ENCODE results near the gene KLHL6.
"Not testable (repeated sequence)": the region's sequence is repeated elsewhere in the genome, so short reads cannot be mapped to it uniquely, and the experiment has no call there.

Gene KLHL6

DNA sequence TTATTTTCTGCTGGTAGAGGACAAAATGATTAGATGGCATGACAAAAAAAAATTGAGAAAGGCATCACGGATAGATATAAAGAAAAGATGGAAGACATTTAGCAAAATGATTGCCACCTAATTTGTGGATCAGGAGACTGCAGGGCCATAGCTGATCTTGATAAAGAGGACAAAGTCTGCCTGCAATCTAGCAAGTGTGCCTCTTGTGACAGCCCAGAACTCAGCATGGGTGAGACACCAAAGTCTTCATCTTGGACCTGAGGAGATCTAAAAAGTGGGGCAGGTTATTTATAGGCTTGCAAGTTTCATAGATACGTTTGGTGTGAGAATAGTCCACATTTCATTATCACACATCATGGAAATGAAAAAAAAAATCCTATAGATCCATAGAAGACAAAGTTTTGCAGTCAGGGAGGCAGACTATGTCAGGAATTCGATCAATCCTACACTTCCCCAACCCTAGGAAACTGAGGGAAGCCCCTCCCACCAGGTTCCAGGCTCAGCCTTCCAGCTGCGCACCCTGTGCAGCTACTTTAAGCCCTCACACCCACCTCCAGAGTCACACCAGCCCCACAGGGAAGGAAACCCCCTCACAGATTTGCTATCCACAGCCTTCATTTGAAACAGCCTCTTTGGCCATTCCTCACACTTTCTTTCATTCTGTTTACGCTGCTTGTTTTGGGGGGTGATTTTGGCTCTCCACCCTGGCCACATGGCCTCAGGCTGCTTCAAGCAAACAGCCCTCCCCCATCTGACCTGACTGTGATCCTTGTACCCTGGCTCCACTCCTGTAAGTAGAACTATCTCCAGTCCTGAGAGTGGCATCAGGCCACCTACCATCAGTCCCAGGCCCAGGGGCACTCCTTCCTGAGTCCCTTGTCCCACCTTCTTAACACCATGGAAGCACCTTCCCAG lies 28.1 kb upstream of the KLHL6 start:
- H3K27ac ChIP-seq (ENCODE audit: low read depth, low read length) = no peak overlapping the region
- no peaks in the 10 kb centered on the region for H3K27me3 ChIP-seq (ENCODE audit: insufficient read depth, low read length)
- no peaks in the 10 kb centered on the region for H3K9me3 ChIP-seq (ENCODE audit: insufficient read depth, low read depth, low read length)
- no peaks in the 10 kb centered on the region for H3K36me3 ChIP-seq (ENCODE audit: insufficient read depth, low read length)
- 78% methylated on average over 4 of the region's 5 CpGs for WGBS
- no peak overlapping the region for H3K4me3 ChIP-seq (ENCODE audit: low read length)
- H3K4me1 ChIP-seq (ENCODE audit: insufficient read depth, low read length) = peaks cover 10% of the 10 kb centered on the region
- no peak overlapping the region for H3K9ac ChIP-seq (ENCODE audit: low read depth, low read length)

DNA sequence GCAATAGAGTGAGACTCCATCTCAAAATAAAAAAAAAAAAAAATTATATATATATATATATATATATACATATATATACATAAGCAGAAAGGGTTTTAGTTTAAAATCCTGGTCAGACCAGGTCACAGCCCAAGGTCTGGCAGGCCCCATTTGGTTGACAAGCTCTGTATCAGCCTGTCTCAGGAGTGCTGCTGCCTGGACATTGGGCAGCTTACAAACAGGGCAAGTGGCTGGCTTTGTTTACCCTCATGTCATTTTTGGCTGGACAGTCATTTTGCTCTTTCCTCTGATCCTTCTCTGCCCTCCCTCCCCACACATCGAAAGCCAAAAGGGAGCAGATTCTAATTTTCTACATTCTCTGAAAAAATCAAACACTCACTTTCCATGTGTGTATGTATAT lies 26.7 kb upstream of the KLHL6 start:
- Histone ChIP-seq H3K27ac (ENCODE audit: low read depth, low read length) (no peak overlapping the region), H3K36me3 (ENCODE audit: insufficient read depth, low read length) (no peaks in the 10 kb centered on the region), H3K4me1 (ENCODE audit: insufficient read depth, low read length) (peaks cover 10% of the 10 kb centered on the region), H3K9ac (ENCODE audit: low read depth, low read length) (no peak overlapping the region), H3K27me3 (ENCODE audit: insufficient read depth, low read length) (no peaks in the 10 kb centered on the region), H3K9me3 (ENCODE audit: insufficient read depth, low read depth, low read length) (no peaks in the 10 kb centered on the region), H3K4me3 (ENCODE audit: low read length) (no peak overlapping the region)
- 73% methylated on average over 1 of the region's 1 CpG for WGBS

DNA sequence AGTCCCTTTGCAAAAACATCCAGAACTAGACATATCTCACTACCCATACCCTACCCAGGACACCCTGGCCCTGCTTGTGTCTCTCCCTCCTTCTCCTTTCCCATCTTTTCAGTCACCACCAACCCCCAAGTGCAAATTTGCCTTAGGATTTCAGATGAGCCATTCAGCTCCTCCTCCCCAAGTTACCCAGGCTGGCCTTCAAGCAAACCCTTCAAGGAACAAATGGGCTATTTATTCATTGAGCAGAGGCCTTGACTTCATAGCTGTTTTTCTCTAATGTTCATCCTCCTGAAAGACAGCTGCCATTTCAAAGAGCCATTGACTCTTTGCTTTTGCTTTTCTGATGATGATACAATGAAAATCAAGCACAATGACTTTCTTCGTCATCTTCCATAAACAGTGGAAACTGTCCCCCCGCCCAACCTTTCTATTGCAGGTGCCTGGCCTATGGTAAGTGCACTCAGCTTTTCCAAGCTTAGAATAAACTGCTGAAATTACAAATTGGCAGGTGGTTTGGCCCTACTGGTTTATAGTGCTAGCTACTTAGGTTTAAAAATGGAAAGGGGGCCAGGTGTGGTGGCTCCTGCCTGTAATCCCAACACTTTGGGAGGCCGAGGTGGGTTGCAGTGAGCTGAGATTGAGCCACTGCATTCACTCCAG lies 26.1 kb upstream of the KLHL6 start:
- peaks cover 11% of the 10 kb centered on the region for H3K4me1 ChIP-seq (ENCODE audit: insufficient read depth, low read length)
- no peak overlapping the region for H3K9ac ChIP-seq (ENCODE audit: low read depth, low read length)
- H3K4me3 ChIP-seq (ENCODE audit: low read length) = no peak overlapping the region
- no peaks in the 10 kb centered on the region for H3K9me3 ChIP-seq (ENCODE audit: insufficient read depth, low read depth, low read length)
- H3K27ac ChIP-seq (ENCODE audit: low read depth, low read length) = no peak overlapping the region
- WGBS = 87% methylated on average over 3 of the region's 3 CpGs
- no peaks in the 10 kb centered on the region for H3K36me3 ChIP-seq (ENCODE audit: insufficient read depth, low read length)
- H3K27me3 ChIP-seq (ENCODE audit: insufficient read depth, low read length) = no peaks in the 10 kb centered on the region

DNA sequence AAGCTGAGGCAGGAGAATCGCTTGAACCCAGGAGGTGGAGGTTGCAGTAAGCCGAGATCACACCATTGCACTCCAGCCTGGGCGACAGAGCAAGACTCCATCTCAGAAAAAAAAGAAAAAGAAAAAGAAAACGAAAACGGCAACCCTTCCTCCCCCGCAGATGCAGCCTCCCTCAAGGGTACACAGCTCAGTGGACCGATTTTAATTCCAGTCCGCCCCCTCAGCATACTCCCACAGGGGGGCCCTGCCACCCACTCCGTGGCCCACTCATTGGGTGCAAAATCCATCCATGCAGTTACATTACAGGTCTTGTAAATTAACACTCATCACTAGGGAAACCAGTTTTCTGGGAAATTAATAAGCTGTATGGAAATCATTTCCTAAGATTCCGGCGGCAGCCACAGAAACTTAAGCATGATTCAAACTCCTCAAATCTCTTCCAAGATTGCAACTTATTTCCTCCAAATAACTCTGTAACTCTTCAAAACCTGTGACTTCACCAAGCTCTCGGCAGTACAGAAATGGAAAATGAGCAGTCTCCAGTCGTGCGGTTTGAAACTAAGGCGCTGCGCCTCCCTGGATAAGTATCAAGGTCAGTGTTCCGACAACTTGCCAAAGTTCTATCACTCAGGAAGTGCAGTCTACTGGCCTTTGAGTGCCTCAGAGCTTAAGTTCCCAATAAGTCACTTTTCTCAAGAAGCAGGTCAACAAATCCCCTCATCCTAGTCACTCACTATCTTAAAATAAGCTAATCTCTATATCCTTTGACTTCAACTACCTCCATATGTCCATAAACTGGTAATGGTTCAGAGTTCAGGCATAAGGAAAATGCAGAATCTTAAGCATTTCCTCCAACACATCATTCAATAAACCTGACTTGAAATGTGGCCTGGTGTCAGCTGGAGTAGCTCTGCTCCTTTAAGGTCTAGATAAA lies 24.7 kb upstream of the KLHL6 start:
- Histone ChIP-seq H3K4me1 (ENCODE audit: insufficient read depth, low read length) (peaks cover 17% of the 10 kb centered on the region), H3K27ac (ENCODE audit: low read depth, low read length) (no peak overlapping the region), H3K4me3 (ENCODE audit: low read length) (no peak overlapping the region), H3K9me3 (ENCODE audit: insufficient read depth, low read depth, low read length) (no peaks in the 10 kb centered on the region), H3K27me3 (ENCODE audit: insufficient read depth, low read length) (no peaks in the 10 kb centered on the region), H3K36me3 (ENCODE audit: insufficient read depth, low read length) (no peaks in the 10 kb centered on the region), H3K9ac (ENCODE audit: low read depth, low read length) (no peak overlapping the region)
- 94% methylated on average over 17 of the region's 17 CpGs for WGBS

DNA sequence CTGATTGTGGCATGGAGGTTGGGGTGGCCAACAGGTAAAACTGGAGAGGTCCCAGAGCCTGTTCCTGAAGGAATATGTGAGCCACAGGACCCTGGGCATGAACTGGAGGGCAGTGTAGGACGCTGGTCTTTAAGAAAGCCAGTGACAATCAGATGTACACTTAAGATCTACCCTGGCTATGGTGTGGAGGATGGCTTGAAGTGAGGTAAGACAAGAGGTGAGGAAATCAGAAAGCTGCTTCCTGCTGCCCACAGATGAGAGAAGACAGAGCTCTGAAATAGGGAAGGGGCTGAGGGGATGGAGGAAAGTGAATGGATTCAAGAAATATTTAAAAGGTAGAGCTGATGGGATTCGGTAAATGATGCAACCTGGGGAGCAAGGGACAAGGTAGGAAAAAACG lies 22.7 kb upstream of the KLHL6 start:
- Histone ChIP-seq H3K36me3 (ENCODE audit: insufficient read depth, low read length) (no peaks in the 10 kb centered on the region), H3K4me3 (ENCODE audit: low read length) (no peak overlapping the region), H3K27ac (ENCODE audit: low read depth, low read length) (no peak overlapping the region), H3K9ac (ENCODE audit: low read depth, low read length) (no peak overlapping the region), H3K4me1 (ENCODE audit: insufficient read depth, low read length) (peaks cover 10% of the 10 kb centered on the region; the same call in 1 of the 2 replicates), H3K27me3 (ENCODE audit: insufficient read depth, low read length) (no peaks in the 10 kb centered on the region), H3K9me3 (ENCODE audit: insufficient read depth, low read depth, low read length) (no peaks in the 10 kb centered on the region)
- 92% methylated on average over 3 of the region's 3 CpGs for WGBS

DNA sequence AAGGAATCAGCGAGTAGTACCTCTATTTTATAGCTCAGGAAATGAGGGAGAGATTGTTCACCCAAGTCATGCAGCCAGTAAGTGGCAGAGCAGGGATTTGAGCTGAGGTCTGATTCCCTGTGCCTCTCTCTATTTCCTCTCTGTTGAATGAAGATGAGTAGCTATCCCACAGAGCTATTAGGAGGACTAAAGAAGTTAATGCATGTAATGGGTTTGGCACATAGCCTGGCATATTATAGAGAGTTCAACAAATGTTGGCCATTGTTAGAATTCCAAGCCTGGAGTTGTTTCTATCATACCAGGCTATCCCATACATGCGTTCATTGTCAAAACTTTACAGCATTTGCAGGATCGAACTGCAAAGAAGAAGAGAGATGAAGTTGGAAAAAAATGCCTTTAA lies 21.8 kb upstream of the KLHL6 start:
- WGBS = 93% methylated on average over 1 of the region's 3 CpGs
- peaks cover 8% of the 10 kb centered on the region; the same call in 1 of the 2 replicates for H3K4me1 ChIP-seq (ENCODE audit: insufficient read depth, low read length)
- no peak overlapping the region for H3K27ac ChIP-seq (ENCODE audit: low read depth, low read length)
- H3K9ac ChIP-seq (ENCODE audit: low read depth, low read length) = no peak overlapping the region
- no peak overlapping the region for H3K4me3 ChIP-seq (ENCODE audit: low read length)
- H3K9me3 ChIP-seq (ENCODE audit: insufficient read depth, low read depth, low read length) = no peaks in the 10 kb centered on the region
- H3K36me3 ChIP-seq (ENCODE audit: insufficient read depth, low read length) = no peaks in the 10 kb centered on the region
- H3K27me3 ChIP-seq (ENCODE audit: insufficient read depth, low read length) = no peaks in the 10 kb centered on the region

DNA sequence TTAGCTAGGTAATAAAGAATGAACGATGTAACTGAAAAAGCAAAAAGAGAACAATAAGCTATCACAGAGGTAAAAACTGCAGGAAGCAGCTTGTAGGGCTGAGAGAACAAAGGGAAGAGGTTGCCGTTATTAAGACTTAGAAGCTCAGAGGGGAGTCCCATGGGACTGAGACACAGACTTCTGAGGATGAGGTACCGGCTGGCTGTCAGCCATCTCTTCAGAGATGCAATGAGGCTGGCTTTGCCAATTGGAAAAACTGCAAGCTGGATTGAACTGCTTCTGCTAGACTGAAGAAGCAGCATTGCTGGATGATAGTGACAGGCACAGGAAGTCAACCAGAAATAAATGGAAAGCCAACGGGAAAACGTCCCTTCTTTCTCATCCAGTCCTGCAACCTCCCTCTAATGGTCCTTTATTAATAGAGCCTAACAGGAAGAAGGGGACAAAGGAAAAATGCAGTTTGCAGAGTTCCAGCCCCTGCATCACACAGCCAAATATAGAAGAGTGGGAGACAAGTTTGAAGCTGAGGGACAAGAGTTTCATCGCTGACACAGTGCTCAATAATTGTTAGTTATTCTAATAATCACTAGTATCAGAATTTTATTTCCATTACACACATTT lies 21.1 kb upstream of the KLHL6 start:
- Histone ChIP-seq H3K27me3 (ENCODE audit: insufficient read depth, low read length) (no peaks in the 10 kb centered on the region), H3K9ac (ENCODE audit: low read depth, low read length) (no peak overlapping the region), H3K4me3 (ENCODE audit: low read length) (no peak overlapping the region), H3K4me1 (ENCODE audit: insufficient read depth, low read length) (peaks cover 8% of the 10 kb centered on the region; the same call in 1 of the 2 replicates), H3K9me3 (ENCODE audit: insufficient read depth, low read depth, low read length) (no peaks in the 10 kb centered on the region), H3K36me3 (ENCODE audit: insufficient read depth, low read length) (no peaks in the 10 kb centered on the region), H3K27ac (ENCODE audit: low read depth, low read length) (no peak overlapping the region)
- WGBS = 40% methylated on average over 4 of the region's 6 CpGs

DNA sequence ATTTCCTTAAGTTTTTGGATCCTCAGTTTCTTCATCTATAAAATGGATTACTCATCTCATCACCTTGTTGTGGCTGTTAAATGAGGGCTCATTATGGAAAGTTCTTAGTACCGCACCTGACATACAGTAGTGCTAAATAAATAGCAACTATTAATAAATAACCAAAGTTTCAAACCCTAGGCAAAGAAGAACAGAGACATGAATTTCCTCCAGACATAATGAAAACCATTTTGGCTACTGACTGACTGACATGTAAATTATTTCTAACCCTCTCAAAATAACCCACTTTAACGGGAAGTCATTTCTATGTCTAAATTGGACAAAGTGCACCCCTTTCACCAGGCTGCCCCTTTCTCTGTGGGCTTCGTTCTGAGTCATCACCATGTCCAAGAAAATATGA lies 17.4 kb upstream of the KLHL6 start:
- Histone ChIP-seq H3K27me3 (ENCODE audit: insufficient read depth, low read length) (no peaks in the 10 kb centered on the region), H3K4me3 (ENCODE audit: low read length) (no peak overlapping the region), H3K36me3 (ENCODE audit: insufficient read depth, low read length) (no peaks in the 10 kb centered on the region), H3K9me3 (ENCODE audit: insufficient read depth, low read depth, low read length) (no peaks in the 10 kb centered on the region), H3K4me1 (ENCODE audit: insufficient read depth, low read length) (peaks cover 8% of the 10 kb centered on the region; the same call in 1 of the 2 replicates), H3K9ac (ENCODE audit: low read depth, low read length) (no peak overlapping the region), H3K27ac (ENCODE audit: low read depth, low read length) (no peak overlapping the region)
- WGBS = 91% methylated on average over 2 of the region's 3 CpGs

DNA sequence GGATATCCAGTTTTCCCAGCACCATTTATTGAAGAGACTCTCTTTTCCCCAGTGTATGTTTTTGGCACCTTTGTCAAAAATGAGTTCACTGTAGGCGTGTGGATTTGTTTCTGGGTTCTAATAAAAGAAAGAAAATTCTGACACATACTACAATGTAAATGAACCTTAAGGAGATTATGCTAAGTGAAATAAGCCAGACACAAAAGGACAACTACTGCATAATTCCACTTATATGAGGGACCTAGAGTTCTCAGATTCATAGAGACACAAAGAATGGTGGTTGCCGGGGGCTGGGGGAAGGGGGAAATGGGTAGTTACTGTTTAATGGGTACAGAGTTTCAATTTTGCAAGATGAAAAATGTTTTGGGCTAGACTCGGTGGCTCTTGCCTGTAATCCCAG lies 14.7 kb upstream of the KLHL6 start:
- H3K9ac ChIP-seq (ENCODE audit: low read depth, low read length); H3K4me3 ChIP-seq (ENCODE audit: low read length); H3K4me1 ChIP-seq (ENCODE audit: insufficient read depth, low read length); H3K27ac ChIP-seq (ENCODE audit: low read depth, low read length); H3K36me3 ChIP-seq (ENCODE audit: insufficient read depth, low read length); H3K27me3 ChIP-seq (ENCODE audit: insufficient read depth, low read length); H3K9me3 ChIP-seq (ENCODE audit: insufficient read depth, low read depth, low read length): not testable (repeated sequence)
- WGBS = 94% methylated on average over 2 of the region's 3 CpGs

DNA sequence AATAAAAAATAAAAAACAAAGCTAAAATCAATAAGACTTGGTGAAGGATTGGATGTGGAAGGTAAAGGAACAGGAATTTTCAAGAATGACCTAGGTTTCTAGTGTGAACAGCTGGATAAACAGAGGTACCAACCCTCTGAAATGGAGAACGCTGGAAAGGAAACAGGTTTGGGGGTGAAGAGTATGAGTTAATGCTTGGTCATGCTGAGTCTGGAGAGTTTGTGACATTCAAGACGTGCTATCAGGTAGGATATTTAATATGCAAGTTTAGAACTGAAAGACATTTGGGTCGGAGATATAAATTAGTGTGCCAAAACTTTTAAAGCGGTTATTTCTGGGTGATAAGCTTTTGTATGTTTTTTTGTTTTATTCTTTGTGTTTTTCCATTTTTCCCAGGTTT lies 11.4 kb upstream of the KLHL6 start:
- Histone ChIP-seq H3K27me3 (ENCODE audit: insufficient read depth, low read length) (no peaks in the 10 kb centered on the region), H3K27ac (ENCODE audit: low read depth, low read length) (no peak overlapping the region), H3K4me3 (ENCODE audit: low read length) (no peak overlapping the region), H3K4me1 (ENCODE audit: insufficient read depth, low read length) (peaks cover 5% of the 10 kb centered on the region; the same call in 1 of the 2 replicates), H3K9ac (ENCODE audit: low read depth, low read length) (no peak overlapping the region), H3K9me3 (ENCODE audit: insufficient read depth, low read depth, low read length) (no peaks in the 10 kb centered on the region), H3K36me3 (ENCODE audit: insufficient read depth, low read length) (no peaks in the 10 kb centered on the region)
- 92% methylated on average over 4 of the region's 4 CpGs for WGBS

Measured in HUES64 (cell line).